Astrocyte (in vitro differentiated cells and primary cell): ENCODE measurements around the gene VWA2.

Source experiments
- CTCF ChIP-seq: IDR thresholded peaks from 2 replicates; pipeline ENCODE4 v1.5.1; 2011; ENCODE audit warnings: low read depth, mild to moderate bottlenecking, inconsistent platforms, low read length, moderate library complexity; ENCODE audit not compliant: insufficient read depth
- EZH2 ChIP-seq: IDR thresholded peaks from 2 replicates; pipeline ENCODE4 v1.6.1; 2012; ENCODE audit warnings: mild to moderate bottlenecking, low read length, inconsistent platforms; ENCODE audit not compliant: insufficient read depth

- TF ChIP-seq CTCF (no peak), EZH2 (no peak)
These were observed 16.0 kb upstream of the VWA2 start for GRCh38 chr10:114223066-114223465.
